Stimulated activated naive CD8-positive, alpha-beta T cell treated with anti-CD3 and anti-CD28 coated beads, Interleukin-15, Interleukin-2, amounts not matched to agents 100 ng/mL and 50 ng/mL, for 24 hours (primary cell): Measurements from ENCODE around the gene CCND2.

ENCODE experiments used
- H3K27ac Mint-ChIP-seq: one replicate; pipeline ENCODE4 v1.8.0; 2021; ENCODE audit warnings: mild to moderate bottlenecking, mixed read lengths
- H3K27me3 Mint-ChIP-seq: one replicate; pipeline ENCODE4 v1.8.0; 2021; ENCODE audit warnings: mixed read lengths
- H3K36me3 Mint-ChIP-seq: one replicate; pipeline ENCODE4 v1.8.0; 2021; ENCODE audit warnings: low read depth, mixed read lengths
- H3K4me1 Mint-ChIP-seq: one replicate; pipeline ENCODE4 v1.8.0; 2021; ENCODE audit warnings: low read depth, mixed read lengths
- H3K4me3 Mint-ChIP-seq: one replicate; pipeline ENCODE4 v1.8.0; 2021; ENCODE audit warnings: mild to moderate bottlenecking, mixed read lengths
- H3K9me3 Mint-ChIP-seq: one replicate; pipeline ENCODE4 v1.8.0; 2021; ENCODE audit warnings: mixed read lengths

CCND2 gene

GRCh38 chr12:4308334-4308950, 34.9 kb downstream of the CCND2 start:
- Mint-ChIP-seq H3K9me3 (no peaks in the 10 kb centered on the region), H3K36me3 (peaks cover 65% of the 10 kb centered on the region), H3K4me3 (no peak overlapping the region), H3K27me3 (no peaks in the 10 kb centered on the region), H3K4me1 (peaks cover 3% of the 10 kb centered on the region), H3K27ac (no peak overlapping the region)

GRCh38 chr12:4311776-4312175, 38.2 kb downstream of the CCND2 start:
- Mint-ChIP-seq H3K4me3 (no peak overlapping the region), H3K27ac (no peak overlapping the region), H3K36me3 (peaks cover 41% of the 10 kb centered on the region), H3K27me3 (no peaks in the 10 kb centered on the region), H3K9me3 (no peaks in the 10 kb centered on the region), H3K4me1 (no peaks in the 10 kb centered on the region)

- peaks cover 36% of the 10 kb centered on the region for H3K36me3 Mint-ChIP-seq
- H3K27me3 Mint-ChIP-seq, result no peaks in the 10 kb centered on the region
Observed at GRCh38 chr12:4312251-4312650, 38.7 kb downstream of the CCND2 start.

GRCh38 chr12:4320497-4320852, 46.9 kb downstream of the CCND2 start:
- Mint-ChIP-seq H3K9me3 (no peaks in the 10 kb centered on the region), H3K36me3 (peaks cover 7% of the 10 kb centered on the region), H3K27me3 (no peaks in the 10 kb centered on the region), H3K4me1 (peaks cover 40% of the 10 kb centered on the region), H3K4me3 (peak overlapping the region; percentile 93), H3K27ac (peak overlapping the region; percentile 76)

More at GRCh38 chr12:4312251-4312650, 38.7 kb downstream of the CCND2 start:
- Mint-ChIP-seq H3K4me1 (no peaks in the 10 kb centered on the region), H3K4me3 (no peak overlapping the region), H3K27ac (no peak overlapping the region), H3K9me3 (no peaks in the 10 kb centered on the region)

- H3K9me3 Mint-ChIP-seq, result no peaks in the 10 kb centered on the region
- H3K4me3 Mint-ChIP-seq, result peak within 1 kb of the TSS; percentile 93
- no peaks in the 10 kb centered on the region for H3K27me3 Mint-ChIP-seq
- H3K27ac Mint-ChIP-seq, result peak within 1 kb of the TSS; percentile 90
- H3K36me3 Mint-ChIP-seq, result peaks cover 11% of the 10 kb centered on the region
- peaks cover 43% of the 10 kb centered on the region for H3K4me1 Mint-ChIP-seq
Observed at GRCh38 chr12:4320853-4321701, 47.5 kb downstream of the CCND2 start, which contains the start of gene TIGAR. Gene TIGAR (plus strand): TSS chr12:4321213. CDS start chr12:4321272, 59 bp downstream.

GRCh38 chr12:4322726-4323125, 49.2 kb downstream of the CCND2 start:
- H3K36me3 Mint-ChIP-seq, result peaks cover 11% of the 10 kb centered on the region
- H3K27ac Mint-ChIP-seq, result no peak overlapping the region
- peak overlapping the region; percentile 27 for H3K4me3 Mint-ChIP-seq
- no peaks in the 10 kb centered on the region for H3K9me3 Mint-ChIP-seq
- H3K27me3 Mint-ChIP-seq, result no peaks in the 10 kb centered on the region
- peaks cover 43% of the 10 kb centered on the region for H3K4me1 Mint-ChIP-seq
